ENCODE data around the gene ARHGDIB. TPM values are rescaled to one million over a fixed set of nuclear protein-coding genes. Genes with fewer than 3 reads are reported as not detected.

Gene ARHGDIB
- total RNA-seq (2014; rRNA removed; shearing (Covaris generic)), result 5.4 and 8.1 TPM in 2 replicates

GRCh38 chr12:14961466-14962152 is at the start of gene ARHGDIB:
Gene ARHGDIB, minus strand, starts transcription at chr12:14961601. Its CDS starts 10,889 bp downstream, at chr12:14950712.

GRCh38 chr12:14972816-14973215 is 11.4 kb upstream of the ARHGDIB start, which contains the start of gene PDE6H:
Gene PDE6H, plus strand, starts transcription at chr12:14973042. Its CDS starts 4,971 bp downstream, at chr12:14978013.

DNA sequence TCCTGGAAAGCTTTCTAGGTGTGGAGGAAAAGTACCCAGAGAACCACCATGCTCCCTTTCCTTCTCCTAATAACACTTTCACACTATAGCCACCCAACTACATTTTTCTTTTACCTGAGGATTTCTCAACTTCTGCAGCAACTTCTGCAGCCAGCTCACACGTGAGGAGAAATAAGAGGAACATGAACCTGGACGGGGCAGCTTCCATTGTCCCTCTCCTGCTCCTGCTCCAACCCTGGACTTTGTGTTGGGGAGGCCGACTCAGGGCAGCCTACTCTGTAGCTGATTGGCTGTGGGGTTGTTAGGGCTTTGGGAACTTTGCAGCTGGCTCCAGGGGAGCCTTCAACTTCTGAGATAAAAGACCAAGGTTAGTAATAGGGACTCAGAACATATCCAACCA is 23.1 kb downstream of the ARHGDIB start, which contains the start of gene ERP27:
Gene ERP27 (minus strand): TSS at position 237 of the 400 bp plus-strand sequence. CDS start 29 bp downstream, at position 208.

Other genes with a start within 250 kb of the ARHGDIB start
- gene WBP11, start 158.1 kb downstream of the ARHGDIB start, total RNA-seq (2014; rRNA removed; shearing (Covaris generic)), result 43.5 and 64.8 TPM in 2 replicates
- gene C12orf60, start 157.9 kb downstream of the ARHGDIB start, total RNA-seq (2014; rRNA removed; shearing (Covaris generic)), result 0.69 and 0.94 TPM in 2 replicates
- not detected in 2 replicates for gene SMCO3, start 147.4 kb downstream of the ARHGDIB start, total RNA-seq (2014; rRNA removed; shearing (Covaris generic))
- gene ART4, start 118.1 kb downstream of the ARHGDIB start, total RNA-seq (2014; rRNA removed; shearing (Covaris generic)), result not detected in 2 replicates
- 10.9 and 18.3 TPM in 2 replicates for gene MGP, start 75.7 kb downstream of the ARHGDIB start, total RNA-seq (2014; rRNA removed; shearing (Covaris generic))
- gene ERP27, start 23.1 kb downstream of the ARHGDIB start, total RNA-seq (2014; rRNA removed; shearing (Covaris generic)), result not detected in 2 replicates
- not detected in 2 replicates for gene PDE6H, start 11.4 kb upstream of the ARHGDIB start, total RNA-seq (2014; rRNA removed; shearing (Covaris generic))